ENCODE results near the gene ACTN1. TPM values are rescaled to one million over a fixed set of nuclear protein-coding genes. Genes with fewer than 3 reads are reported as not detected.

Gene ACTN1
- polyA plus RNA-seq, 1 of the 3 experiments (the other 2 are of a cell fraction) = 319 TPM

- peaks cover 78 to 86% of the 10 kb centered on the region in 2 experiments for H3K4me1 ChIP-seq (ENCODE audit: control insufficient read depth in 1 of 2, insufficient read depth in 2 of 2, low read depth in 1 of 2, low read length in 1 of 2)
Observed at GRCh38 chr14:68945585-68946488, 33.3 kb downstream of the ACTN1 start.

More at GRCh38 chr14:68945585-68946488, 33.3 kb downstream of the ACTN1 start:
- peak overlapping the region in 1 of 2 experiments; percentile 92; a peak in 2 of 4 replicates for H3K27ac ChIP-seq (ENCODE audit: low read depth in 2 of 2, low read length in 1 of 2)
- peaks cover 49% of the 10 kb centered on the region for H3F3A ChIP-seq (replicated peaks; ENCODE audit: insufficient read depth)
- peaks cover 100% of the 10 kb centered on the region for H3K79me2 ChIP-seq (ENCODE audit: insufficient read depth)
- no peaks in the 10 kb centered on the region for H3K9me3 ChIP-seq
- no peak overlapping the region for H3K9ac ChIP-seq
- H4K20me1 ChIP-seq (ENCODE audit: insufficient read depth) = peaks cover 98% of the 10 kb centered on the region
- peaks cover 0 to 3% of the 10 kb centered on the region in 2 experiments for H3K36me3 ChIP-seq (replicated peaks in 1 of 2; ENCODE audit: control insufficient read depth in 1 of 2, insufficient read depth in 2 of 2, low read length in 1 of 2)
- no peaks in the 10 kb centered on the region for H3K27me3 ChIP-seq (ENCODE audit: insufficient read depth)
- no peak overlapping the region for H3K4me3 ChIP-seq (ENCODE audit: low read depth in 2 of 2, low read length in 1 of 2)
- 92% methylated on average over 1 of the region's 11 CpGs for WGBS (ENCODE audit: low lambda C conversion rate)
- no peaks in the 10 kb centered on the region for H3K9me2 ChIP-seq
- POLR2A ChIA-PET = no interaction called here
- no peak for DNase-seq
- TF ChIP-seq MEF2A (IDR thresholded peaks at IDR 0.05; ENCODE audit: borderline replicate concordance, low read depth) (no peak), JUND (IDR thresholded peaks at IDR 0.05) (no peak), GATA2 (CRISPR knock-in tag; IDR thresholded peaks at IDR 0.05) (no peak), FOSL2 (IDR thresholded peaks at IDR 0.05; ENCODE audit: borderline replicate concordance, low read depth) (no peak), IRF3 (IDR thresholded peaks at IDR 0.05; ENCODE audit: low read depth, low read length) (no peak), CTCF (IDR thresholded peaks at IDR 0.05) (no peak), NRF1 (IDR thresholded peaks at IDR 0.05; ENCODE audit: low read depth, low read length) (no peak), PBX3 (IDR thresholded peaks at IDR 0.05) (no peak)
- CTCF ChIA-PET = no interaction called here
- H2AFZ ChIP-seq (ENCODE audit: low read depth) = no peak overlapping the region
- no peak overlapping the region for H3K4me2 ChIP-seq
